ENCODE data around the gene CPNE1.

Gene CPNE1

DNA sequence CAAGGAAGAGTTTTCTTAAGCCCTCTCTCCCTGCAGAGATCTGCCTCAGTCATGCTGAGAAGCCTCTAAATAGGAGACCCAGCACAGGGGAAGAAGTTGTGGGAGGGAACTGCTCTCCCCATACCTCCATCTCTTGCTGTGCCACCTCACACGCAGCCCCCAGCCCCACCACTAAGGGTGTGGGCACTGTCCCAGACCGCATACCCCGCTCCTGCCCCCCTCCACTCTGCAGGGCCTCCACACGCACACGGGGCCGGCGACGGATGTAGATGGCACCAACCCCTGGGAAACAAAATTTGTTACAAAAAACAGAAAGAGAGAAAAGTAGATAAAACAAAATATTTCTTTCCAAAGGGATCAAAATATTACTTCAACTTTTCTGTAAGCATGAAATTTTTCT lies 10.2 kb upstream of the CPNE1 start:
- TF ChIP-seq SIN3A (IDR thresholded peaks at IDR 0.05; ENCODE audit: borderline replicate concordance, insufficient read depth, low read length) (no peak), FOXP2 (optimal IDR thresholded peaks at IDR 0.05; ENCODE audit: borderline replicate concordance, extremely low read depth, extremely low read length, insufficient read depth) (no peak), TAF1 (IDR thresholded peaks at IDR 0.05; ENCODE audit: borderline replicate concordance, insufficient read depth, low read length) (no peak), POLR2AphosphoS5 (IDR thresholded peaks at IDR 0.05; ENCODE audit: low read depth, low read length) (no peak)
- TF ChIP-seq, protein P1, sequence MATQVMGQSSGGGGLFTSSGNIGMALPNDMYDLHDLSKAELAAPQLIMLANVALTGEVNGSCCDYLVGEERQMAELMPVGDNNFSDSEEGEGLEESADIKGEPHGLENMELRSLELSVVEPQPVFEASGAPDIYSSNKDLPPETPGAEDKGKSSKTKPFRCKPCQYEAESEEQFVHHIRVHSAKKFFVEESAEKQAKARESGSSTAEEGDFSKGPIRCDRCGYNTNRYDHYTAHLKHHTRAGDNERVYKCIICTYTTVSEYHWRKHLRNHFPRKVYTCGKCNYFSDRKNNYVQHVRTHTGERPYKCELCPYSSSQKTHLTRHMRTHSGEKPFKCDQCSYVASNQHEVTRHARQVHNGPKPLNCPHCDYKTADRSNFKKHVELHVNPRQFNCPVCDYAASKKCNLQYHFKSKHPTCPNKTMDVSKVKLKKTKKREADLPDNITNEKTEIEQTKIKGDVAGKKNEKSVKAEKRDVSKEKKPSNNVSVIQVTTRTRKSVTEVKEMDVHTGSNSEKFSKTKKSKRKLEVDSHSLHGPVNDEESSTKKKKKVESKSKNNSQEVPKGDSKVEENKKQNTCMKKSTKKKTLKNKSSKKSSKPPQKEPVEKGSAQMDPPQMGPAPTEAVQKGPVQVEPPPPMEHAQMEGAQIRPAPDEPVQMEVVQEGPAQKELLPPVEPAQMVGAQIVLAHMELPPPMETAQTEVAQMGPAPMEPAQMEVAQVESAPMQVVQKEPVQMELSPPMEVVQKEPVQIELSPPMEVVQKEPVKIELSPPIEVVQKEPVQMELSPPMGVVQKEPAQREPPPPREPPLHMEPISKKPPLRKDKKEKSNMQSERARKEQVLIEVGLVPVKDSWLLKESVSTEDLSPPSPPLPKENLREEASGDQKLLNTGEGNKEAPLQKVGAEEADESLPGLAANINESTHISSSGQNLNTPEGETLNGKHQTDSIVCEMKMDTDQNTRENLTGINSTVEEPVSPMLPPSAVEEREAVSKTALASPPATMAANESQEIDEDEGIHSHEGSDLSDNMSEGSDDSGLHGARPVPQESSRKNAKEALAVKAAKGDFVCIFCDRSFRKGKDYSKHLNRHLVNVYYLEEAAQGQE (IDR thresholded peaks at IDR 0.05; ENCODE audit: insufficient read depth in 1 of 2, low read depth in 2 of 2, low read length in 2 of 2): no peak

DNA sequence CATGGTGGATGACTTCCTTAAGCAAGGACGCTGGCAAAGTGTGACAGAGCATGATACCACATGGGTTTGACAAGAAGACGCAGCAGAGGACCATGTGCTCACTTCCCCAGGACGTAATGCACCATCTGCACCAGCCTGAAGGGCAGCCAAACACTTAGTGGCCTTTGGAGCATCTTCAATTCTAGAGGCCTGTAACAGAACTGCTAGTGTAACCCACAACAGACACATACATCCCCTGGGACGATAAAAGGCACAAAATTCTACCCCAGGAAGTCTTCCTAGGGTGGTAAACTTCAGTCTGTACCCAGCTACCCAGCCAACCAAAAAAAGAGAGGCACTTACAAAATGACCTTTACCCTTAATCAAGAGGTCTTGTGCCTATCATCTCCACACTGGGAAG lies 9.2 kb upstream of the CPNE1 start:
- TF ChIP-seq POLR2AphosphoS5 (IDR thresholded peaks at IDR 0.05; ENCODE audit: low read depth, low read length) (no peak), SIN3A (IDR thresholded peaks at IDR 0.05; ENCODE audit: borderline replicate concordance, insufficient read depth, low read length) (no peak), TAF1 (IDR thresholded peaks at IDR 0.05; ENCODE audit: borderline replicate concordance, insufficient read depth, low read length) (no peak), FOXP2 (optimal IDR thresholded peaks at IDR 0.05; ENCODE audit: borderline replicate concordance, extremely low read depth, extremely low read length, insufficient read depth) (no peak)
- TF ChIP-seq, protein P1 (IDR thresholded peaks at IDR 0.05; ENCODE audit: insufficient read depth in 1 of 2, low read depth in 2 of 2, low read length in 2 of 2): no peak

DNA sequence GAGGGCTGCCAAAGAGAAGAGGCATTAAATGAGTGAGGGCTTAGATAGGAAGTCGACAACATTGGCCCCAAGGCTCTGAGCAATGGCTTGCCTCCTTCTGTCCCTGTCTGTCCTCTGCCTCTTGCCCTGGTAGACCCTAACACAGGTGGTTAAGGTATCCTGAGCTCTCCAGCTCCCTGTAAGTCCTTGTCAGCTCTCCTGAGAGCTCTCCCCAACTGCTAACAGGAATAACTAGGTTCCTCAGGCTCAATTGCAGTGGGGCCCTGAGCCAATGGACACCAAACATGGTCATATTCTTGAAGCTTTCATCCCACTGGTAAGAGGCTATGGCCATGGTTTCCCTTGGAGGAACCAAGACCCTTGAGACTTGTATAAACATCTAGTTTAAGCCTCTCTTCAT lies 5.0 kb upstream of the CPNE1 start:
- TF ChIP-seq SIN3A (IDR thresholded peaks at IDR 0.05; ENCODE audit: borderline replicate concordance, insufficient read depth, low read length): no peak
- TF ChIP-seq TAF1 (IDR thresholded peaks at IDR 0.05; ENCODE audit: borderline replicate concordance, insufficient read depth, low read length): no peak
- no peak for TF ChIP-seq FOXP2 (optimal IDR thresholded peaks at IDR 0.05; ENCODE audit: borderline replicate concordance, extremely low read depth, extremely low read length, insufficient read depth)
- TF ChIP-seq, protein P1 (IDR thresholded peaks at IDR 0.05; ENCODE audit: insufficient read depth in 1 of 2, low read depth in 2 of 2, low read length in 2 of 2): no peak
- no peak for TF ChIP-seq POLR2AphosphoS5 (IDR thresholded peaks at IDR 0.05; ENCODE audit: low read depth, low read length)

DNA sequence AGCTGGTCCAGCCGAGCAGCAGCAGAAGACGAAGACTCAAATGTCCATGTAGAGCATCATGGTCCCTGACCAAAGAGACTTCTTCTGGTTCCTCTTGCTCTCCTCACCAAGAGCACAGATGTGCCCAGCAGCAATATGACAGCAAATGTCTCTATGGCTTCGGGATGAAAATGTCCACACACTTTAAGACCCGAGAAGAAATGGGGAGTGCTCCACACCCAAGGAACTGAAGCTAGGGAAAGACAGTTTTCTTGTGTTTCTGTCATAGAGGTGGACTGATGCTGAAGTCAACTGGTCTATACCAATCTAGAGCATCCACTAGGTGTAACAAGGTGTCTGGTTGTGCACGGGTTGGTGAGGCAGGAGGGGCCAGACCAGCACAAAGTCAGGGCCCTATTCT lies 4.5 kb upstream of the CPNE1 start:
- TF ChIP-seq, protein P1 (IDR thresholded peaks at IDR 0.05; ENCODE audit: insufficient read depth in 1 of 2, low read depth in 2 of 2, low read length in 2 of 2): no peak
- TF ChIP-seq TAF1 (IDR thresholded peaks at IDR 0.05; ENCODE audit: borderline replicate concordance, insufficient read depth, low read length): no peak
- TF ChIP-seq FOXP2 (optimal IDR thresholded peaks at IDR 0.05; ENCODE audit: borderline replicate concordance, extremely low read depth, extremely low read length, insufficient read depth): no peak
- TF ChIP-seq SIN3A (IDR thresholded peaks at IDR 0.05; ENCODE audit: borderline replicate concordance, insufficient read depth, low read length): no peak
- TF ChIP-seq POLR2AphosphoS5 (IDR thresholded peaks at IDR 0.05; ENCODE audit: low read depth, low read length): no peak

DNA sequence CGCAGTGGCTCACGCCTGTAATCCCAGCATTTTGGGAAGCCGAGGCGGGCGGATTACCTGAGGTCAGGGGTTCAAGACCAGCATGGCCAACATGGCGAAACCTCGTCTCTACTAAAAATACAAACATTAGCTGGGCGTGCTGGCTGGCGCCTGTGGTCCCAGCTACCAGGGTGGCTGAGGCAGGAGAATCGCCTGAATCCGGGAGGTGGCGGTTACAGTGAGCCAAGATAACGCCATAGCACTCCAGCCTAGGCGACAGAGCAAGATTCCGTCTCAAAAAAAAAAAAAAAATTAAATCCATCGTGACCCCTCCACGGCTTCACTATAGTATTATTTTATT lies 1.2 kb upstream of the CPNE1 start:
- TF ChIP-seq, protein P1 (IDR thresholded peaks at IDR 0.05; ENCODE audit: insufficient read depth in 1 of 2, low read depth in 2 of 2, low read length in 2 of 2): no peak
- TF ChIP-seq SIN3A (IDR thresholded peaks at IDR 0.05; ENCODE audit: borderline replicate concordance, insufficient read depth, low read length) (no peak), POLR2AphosphoS5 (IDR thresholded peaks at IDR 0.05; ENCODE audit: low read depth, low read length) (no peak)

Data from PFSK-1 (cell line).